ENCODE measurements around the gene MROH8. TPM values are rescaled to one million over a fixed set of nuclear protein-coding genes. Genes with fewer than 3 reads are reported as not detected.
"Not testable (repeated sequence)": the region's sequence is repeated elsewhere in the genome, so short reads cannot be mapped to it uniquely, and the experiment has no call there.

Gene MROH8
- total RNA-seq, 1 experiment from 2014 or later = 1.1 TPM

GRCh38 chr20:37154684-37155298, 24.6 kb downstream of the MROH8 start:
- ChIA-PET CTCF (interaction anchor here (0.6 kb wide), 1 partner anchor 740 kb away, joined by 3 read pairs; no protein-coding TSS in a partner anchor), POLR2A (interaction anchor here (0.6 kb wide), 2 partner anchors 202 to 1551 kb away, joined by 3 read pairs; no protein-coding TSS in a partner anchor)
- Mint-ChIP-seq H3K27ac (ENCODE audit: low read depth, unreplicated experiment) (no peak overlapping the region), H3K4me1 (ENCODE audit: insufficient read depth, unreplicated experiment) (no peaks in the 10 kb centered on the region), H3K4me3 (ENCODE audit: unreplicated experiment) (no peak overlapping the region), H3K27me3 (ENCODE audit: insufficient read depth, unreplicated experiment) (no peaks in the 10 kb centered on the region), H3K36me3 (ENCODE audit: insufficient read depth, unreplicated experiment) (no peaks in the 10 kb centered on the region), H3K9me3 (ENCODE audit: unreplicated experiment) (no peaks in the 10 kb centered on the region)
- BruUV-seq (replicated peaks) = no TSS peak
- DNase-seq (ENCODE audit: unreplicated experiment) = no peak
- TF ChIP-seq CTCF (IDR thresholded peaks at IDR 0.05; ENCODE audit: unreplicated experiment) = no peak
- intact Hi-C loops (cut with micrococcal nuclease) = no loop called here

- BruUV-seq (replicated peaks) = no TSS peak
- intact Hi-C loops (cut with micrococcal nuclease) = no loop called here
- H3K4me1 Mint-ChIP-seq (ENCODE audit: insufficient read depth, unreplicated experiment) = no peaks in the 10 kb centered on the region
- no peak for DNase-seq (ENCODE audit: unreplicated experiment)
- H3K36me3 Mint-ChIP-seq (ENCODE audit: insufficient read depth, unreplicated experiment) = no peaks in the 10 kb centered on the region
- H3K27ac Mint-ChIP-seq (ENCODE audit: low read depth, unreplicated experiment) = no peak overlapping the region
- no peak overlapping the region for H3K4me3 Mint-ChIP-seq (ENCODE audit: unreplicated experiment)
- H3K27me3 Mint-ChIP-seq (ENCODE audit: insufficient read depth, unreplicated experiment) = no peaks in the 10 kb centered on the region
- no peaks in the 10 kb centered on the region for H3K9me3 Mint-ChIP-seq (ENCODE audit: unreplicated experiment)
- CTCF ChIA-PET = interaction anchor here (0.6 kb wide), 1 partner anchor 67 kb away, joined by 3 read pairs; no protein-coding TSS in a partner anchor
- POLR2A ChIA-PET = no interaction called here
- no peak for TF ChIP-seq CTCF (IDR thresholded peaks at IDR 0.05; ENCODE audit: unreplicated experiment)
Observed at GRCh38 chr20:37152284-37152683, 27.1 kb downstream of the MROH8 start.

GRCh38 chr20:37151529-37151928, 27.8 kb downstream of the MROH8 start:
- no peak for TF ChIP-seq CTCF (IDR thresholded peaks at IDR 0.05; ENCODE audit: unreplicated experiment)
- H3K27me3 Mint-ChIP-seq (ENCODE audit: insufficient read depth, unreplicated experiment) = no peaks in the 10 kb centered on the region
- ChIA-PET POLR2A (no interaction called here), CTCF (interaction anchor here (0.6 kb wide), 2 partner anchors 16 to 24 kb away, joined by 3 read pairs; no protein-coding TSS in a partner anchor)
- DNase-seq (ENCODE audit: unreplicated experiment) = no peak
- no peaks in the 10 kb centered on the region for H3K4me1 Mint-ChIP-seq (ENCODE audit: insufficient read depth, unreplicated experiment)
- H3K9me3 Mint-ChIP-seq (ENCODE audit: unreplicated experiment) = no peaks in the 10 kb centered on the region
- intact Hi-C loops (cut with micrococcal nuclease) = no loop called here
- no TSS peak for BruUV-seq (replicated peaks)
- H3K27ac Mint-ChIP-seq (ENCODE audit: low read depth, unreplicated experiment) = no peak overlapping the region
- H3K4me3 Mint-ChIP-seq (ENCODE audit: unreplicated experiment) = no peak overlapping the region
- H3K36me3 Mint-ChIP-seq (ENCODE audit: insufficient read depth, unreplicated experiment) = no peaks in the 10 kb centered on the region

GRCh38 chr20:37150864-37151263, 28.5 kb downstream of the MROH8 start:
- H3K27me3 Mint-ChIP-seq (ENCODE audit: insufficient read depth, unreplicated experiment); intact Hi-C loops (cut with micrococcal nuclease); POLR2A ChIA-PET; H3K4me3 Mint-ChIP-seq (ENCODE audit: unreplicated experiment); H3K36me3 Mint-ChIP-seq (ENCODE audit: insufficient read depth, unreplicated experiment); CTCF ChIA-PET; BruUV-seq (replicated peaks); H3K9me3 Mint-ChIP-seq (ENCODE audit: unreplicated experiment); H3K4me1 Mint-ChIP-seq (ENCODE audit: insufficient read depth, unreplicated experiment); DNase-seq (ENCODE audit: unreplicated experiment); H3K27ac Mint-ChIP-seq (ENCODE audit: low read depth, unreplicated experiment): not testable (repeated sequence)

All from MCF 10A (cell line).